HL-60 (cell line): ENCODE measurements around the gene NRXN3.

Experiments used
- CTCF ChIP-seq: IDR thresholded peaks from one replicate; pipeline ENCODE4 v1.5.1; 2011; ENCODE audit warnings: low read length, control low read depth, inconsistent platforms; ENCODE audit not compliant: insufficient read depth
- POLR2AphosphoS5 ChIP-seq: IDR thresholded peaks from 2 replicates; pipeline ENCODE4 v1.6.1; 2012; ENCODE audit warnings: low read depth
- REST ChIP-seq: IDR thresholded peaks from 2 replicates; pipeline ENCODE4 v1.6.1; 2012; ENCODE audit warnings: low read depth; ENCODE audit not compliant: insufficient replicate concordance

- TF ChIP-seq REST (no peak), CTCF (no peak), POLR2AphosphoS5 (no peak)
These were observed 7.9 kb downstream of the NRXN3 start for GRCh38 chr14:78178071-78178470.
